ENCODE data around the gene TRAPPC1.

The TRAPPC1 gene

DNA sequence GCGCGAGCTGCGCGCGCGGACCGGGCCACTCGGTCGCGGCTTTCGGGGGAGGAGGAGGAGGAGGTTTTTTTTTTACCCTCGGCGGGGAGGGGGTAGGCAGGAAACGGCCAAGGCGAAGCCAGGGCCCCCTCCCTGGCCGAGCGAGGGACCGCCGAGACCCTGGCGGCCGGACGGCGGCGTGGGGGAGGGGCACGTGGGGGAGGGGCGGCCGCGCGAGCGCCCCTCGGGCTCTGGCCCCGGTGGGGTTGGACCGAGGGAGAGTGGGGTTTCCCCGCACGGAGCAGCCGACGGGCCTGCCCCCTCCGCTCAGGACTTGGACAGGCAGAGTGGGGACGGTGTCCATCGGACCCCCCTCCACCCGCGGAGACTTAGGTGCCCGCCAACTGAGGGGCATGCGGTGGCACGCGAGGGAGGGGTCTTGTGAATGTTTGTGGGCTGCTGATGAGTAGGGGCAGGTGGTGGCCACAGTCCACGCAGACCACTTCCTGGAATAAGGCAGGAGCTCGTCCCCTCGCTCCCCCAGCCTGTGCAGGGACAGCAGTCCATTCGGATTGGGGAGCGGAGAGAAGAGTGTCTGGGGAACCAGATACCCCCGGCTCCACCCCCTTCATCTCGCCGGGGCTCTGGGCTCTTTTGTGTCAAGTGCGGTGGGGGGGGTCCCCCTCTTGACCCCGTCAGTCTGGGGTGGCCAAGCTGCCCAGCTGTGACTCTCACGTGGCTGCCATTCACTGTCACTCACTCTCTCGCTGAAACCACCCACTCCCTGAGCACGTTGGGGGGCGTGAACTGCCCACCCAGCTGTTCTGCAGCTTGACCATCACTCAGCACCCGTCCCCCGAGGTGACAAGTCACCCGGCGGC, 46.1 kb downstream of the TRAPPC1 start:
- Histone ChIP-seq H3K4me3 (ENCODE audit: low read length) (peak overlapping the region; percentile 56), H3K36me3 (ENCODE audit: insufficient read depth, low read length) (peaks cover 7% of the 10 kb centered on the region; the same call in 1 of the 2 replicates), H3K27me3 (ENCODE audit: insufficient read depth, low read length) (peaks cover 18% of the 10 kb centered on the region), H3K27ac (ENCODE audit: low read depth, low read length) (peak overlapping the region; percentile 43; the same call in 1 of the 2 replicates), H3K9ac (ENCODE audit: low read depth, low read length) (peak overlapping the region; percentile 60), H3K4me1 (ENCODE audit: insufficient read depth, low read length) (peaks cover 40% of the 10 kb centered on the region), H3K9me3 (ENCODE audit: insufficient read depth, low read depth, low read length) (no peaks in the 10 kb centered on the region)
- under 1% methylated on average over 64 of the region's 64 CpGs for WGBS

DNA sequence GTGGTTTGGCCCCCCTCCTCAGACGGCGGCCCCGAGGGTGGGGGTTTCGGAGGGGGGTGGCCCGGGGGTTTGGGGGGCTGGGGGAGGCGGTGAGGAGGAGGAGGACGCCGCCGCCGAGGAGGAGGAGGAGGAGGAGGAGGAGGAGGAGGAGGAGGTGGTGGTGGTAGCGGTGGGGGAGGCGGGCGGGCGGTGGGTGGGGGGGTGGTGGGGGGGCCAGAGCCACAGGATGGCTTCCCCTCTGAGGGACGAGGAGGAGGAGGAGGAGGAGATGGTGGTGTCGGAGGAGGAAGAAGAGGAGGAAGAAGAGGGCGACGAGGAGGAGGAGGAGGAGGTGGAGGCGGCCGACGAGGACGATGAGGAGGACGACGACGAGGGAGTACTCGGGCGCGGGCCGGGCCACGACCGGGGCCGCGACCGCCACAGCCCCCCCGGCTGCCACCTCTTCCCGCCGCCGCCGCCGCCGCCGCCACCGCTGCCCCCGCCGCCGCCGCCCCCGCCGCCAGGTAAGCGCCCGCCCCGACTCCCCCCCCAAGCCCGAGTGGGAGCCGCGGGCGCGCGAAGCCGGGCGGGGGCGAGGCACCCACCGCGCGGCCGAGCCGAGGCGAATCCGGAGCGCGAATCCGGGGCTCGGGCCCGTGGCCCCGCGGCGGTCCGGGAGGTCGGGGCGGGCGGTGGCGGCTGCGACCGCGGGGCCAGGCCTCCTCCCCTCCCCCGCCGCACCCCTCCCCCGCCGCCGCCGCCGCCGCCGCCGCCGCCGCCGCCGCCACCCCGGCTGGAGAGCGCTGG, 47.0 kb downstream of the TRAPPC1 start:
- 0 out of 2 replicates have a peak overlapping the region, but pooled peaks have one; percentile 60 for H3K9ac ChIP-seq (ENCODE audit: low read depth, low read length)
- H3K4me3 ChIP-seq (ENCODE audit: low read length) = peak overlapping the region; percentile 56

DNA sequence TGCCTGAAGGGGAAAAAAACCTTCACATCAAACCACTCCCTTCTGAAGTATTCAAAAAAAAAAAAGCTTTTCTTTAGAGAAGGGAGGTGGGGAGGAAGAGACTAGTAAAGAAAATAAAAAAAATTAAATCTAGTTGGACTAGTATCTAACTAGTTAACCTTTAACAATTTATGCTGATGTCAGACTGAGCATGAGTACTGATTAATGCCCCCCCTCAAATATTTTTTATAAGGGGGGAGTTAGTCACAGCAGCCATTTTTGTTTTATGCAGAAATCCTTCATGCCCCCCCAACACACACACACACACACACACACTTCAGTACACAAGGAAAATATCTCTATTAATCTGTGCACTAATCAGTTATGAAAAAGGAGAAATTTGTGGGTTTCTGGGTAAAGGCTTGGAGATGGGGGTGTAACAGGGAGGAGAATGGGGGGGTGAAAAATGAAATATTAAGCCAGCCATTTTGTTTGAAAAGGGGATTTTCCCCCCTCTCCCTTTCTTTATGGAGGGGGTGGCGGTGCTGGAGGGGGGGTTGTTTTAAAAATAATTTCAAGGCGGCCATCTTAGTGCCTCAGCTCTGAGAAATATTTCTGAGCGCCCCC, 47.9 kb downstream of the TRAPPC1 start:
- no peaks in the 10 kb centered on the region for H3K9me3 ChIP-seq (ENCODE audit: insufficient read depth, low read depth, low read length)
- H3K36me3 ChIP-seq (ENCODE audit: insufficient read depth, low read length) = peaks cover 14% of the 10 kb centered on the region
- H3K27me3 ChIP-seq (ENCODE audit: insufficient read depth, low read length) = peaks cover 18% of the 10 kb centered on the region
- H3K27ac ChIP-seq (ENCODE audit: low read depth, low read length) = no peak overlapping the region
- H3K4me1 ChIP-seq (ENCODE audit: insufficient read depth, low read length) = peaks cover 31% of the 10 kb centered on the region
- peak overlapping the region; percentile 35 for H3K4me3 ChIP-seq (ENCODE audit: low read length)
- no CpG with 5 or more reads among the region's 3 CpGs for WGBS
- no peak overlapping the region for H3K9ac ChIP-seq (ENCODE audit: low read depth, low read length)

More for the DNA sequence above, 47.0 kb downstream of the TRAPPC1 start:
- H3K4me1 ChIP-seq (ENCODE audit: insufficient read depth, low read length) = peaks cover 40% of the 10 kb centered on the region
- WGBS = under 1% methylated on average over 61 of the region's 100 CpGs
- H3K27ac ChIP-seq (ENCODE audit: low read depth, low read length) = no peak overlapping the region; the same call in 1 of the 2 replicates
- H3K9me3 ChIP-seq (ENCODE audit: insufficient read depth, low read depth, low read length) = no peaks in the 10 kb centered on the region
- peaks cover 18% of the 10 kb centered on the region for H3K27me3 ChIP-seq (ENCODE audit: insufficient read depth, low read length)
- H3K36me3 ChIP-seq (ENCODE audit: insufficient read depth, low read length) = peaks cover 9% of the 10 kb centered on the region; the same call in 1 of the 2 replicates

DNA sequence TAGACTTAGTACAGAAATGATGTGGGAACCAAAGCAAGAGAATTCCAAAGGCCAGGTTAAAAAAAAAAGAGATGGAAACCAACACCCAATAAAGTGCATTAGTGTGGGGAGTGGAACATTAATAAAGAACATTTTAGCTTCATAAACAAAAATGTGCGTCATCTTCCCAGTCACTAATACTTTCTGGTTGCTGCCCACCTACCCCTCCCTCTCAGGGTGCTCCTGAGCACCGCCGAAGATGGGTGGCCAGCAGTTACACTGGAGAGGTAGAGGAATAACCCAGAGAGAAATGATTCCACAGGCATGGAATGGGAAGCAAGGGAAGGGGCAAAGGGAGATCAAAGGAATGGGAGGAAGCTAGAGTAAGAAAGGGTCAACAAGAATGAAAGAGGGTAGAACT, 49.1 kb downstream of the TRAPPC1 start:
- Histone ChIP-seq H3K36me3 (ENCODE audit: insufficient read depth, low read length) (peaks cover 18% of the 10 kb centered on the region), H3K27ac (ENCODE audit: low read depth, low read length) (no peak overlapping the region), H3K4me3 (ENCODE audit: low read length) (no peak overlapping the region), H3K9me3 (ENCODE audit: insufficient read depth, low read depth, low read length) (no peaks in the 10 kb centered on the region), H3K4me1 (ENCODE audit: insufficient read depth, low read length) (peaks cover 21% of the 10 kb centered on the region; the same call in 1 of the 2 replicates), H3K27me3 (ENCODE audit: insufficient read depth, low read length) (peaks cover 18% of the 10 kb centered on the region), H3K9ac (ENCODE audit: low read depth, low read length) (no peak overlapping the region)
- 92% methylated on average over 3 of the region's 3 CpGs for WGBS

DNA sequence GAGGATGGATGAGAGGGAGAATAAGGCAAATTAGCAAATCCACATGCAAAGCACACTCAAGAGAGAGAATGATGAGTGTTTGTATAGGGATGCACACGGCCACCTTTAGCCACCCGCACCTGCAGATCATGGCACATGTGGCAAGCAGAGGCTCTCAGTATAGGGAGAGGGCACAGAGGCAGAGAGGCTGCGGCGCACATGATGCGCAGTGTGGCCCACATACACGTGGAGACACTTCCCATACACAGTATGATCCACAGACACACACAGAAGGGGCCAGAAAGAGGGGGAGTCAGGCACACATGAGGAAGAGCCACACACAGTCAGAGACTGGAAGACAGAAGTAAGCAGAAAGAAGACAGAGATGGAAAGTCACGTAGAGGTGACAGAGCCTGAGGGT, 49.7 kb downstream of the TRAPPC1 start:
- Histone ChIP-seq H3K9ac (ENCODE audit: low read depth, low read length) (no peak overlapping the region), H3K27ac (ENCODE audit: low read depth, low read length) (no peak overlapping the region), H3K9me3 (ENCODE audit: insufficient read depth, low read depth, low read length) (no peaks in the 10 kb centered on the region), H3K4me3 (ENCODE audit: low read length) (no peak overlapping the region), H3K36me3 (ENCODE audit: insufficient read depth, low read length) (peaks cover 22% of the 10 kb centered on the region), H3K4me1 (ENCODE audit: insufficient read depth, low read length) (peaks cover 17% of the 10 kb centered on the region; the same call in 1 of the 2 replicates), H3K27me3 (ENCODE audit: insufficient read depth, low read length) (peaks cover 16% of the 10 kb centered on the region)
- 93% methylated on average over 7 of the region's 7 CpGs for WGBS

DNA sequence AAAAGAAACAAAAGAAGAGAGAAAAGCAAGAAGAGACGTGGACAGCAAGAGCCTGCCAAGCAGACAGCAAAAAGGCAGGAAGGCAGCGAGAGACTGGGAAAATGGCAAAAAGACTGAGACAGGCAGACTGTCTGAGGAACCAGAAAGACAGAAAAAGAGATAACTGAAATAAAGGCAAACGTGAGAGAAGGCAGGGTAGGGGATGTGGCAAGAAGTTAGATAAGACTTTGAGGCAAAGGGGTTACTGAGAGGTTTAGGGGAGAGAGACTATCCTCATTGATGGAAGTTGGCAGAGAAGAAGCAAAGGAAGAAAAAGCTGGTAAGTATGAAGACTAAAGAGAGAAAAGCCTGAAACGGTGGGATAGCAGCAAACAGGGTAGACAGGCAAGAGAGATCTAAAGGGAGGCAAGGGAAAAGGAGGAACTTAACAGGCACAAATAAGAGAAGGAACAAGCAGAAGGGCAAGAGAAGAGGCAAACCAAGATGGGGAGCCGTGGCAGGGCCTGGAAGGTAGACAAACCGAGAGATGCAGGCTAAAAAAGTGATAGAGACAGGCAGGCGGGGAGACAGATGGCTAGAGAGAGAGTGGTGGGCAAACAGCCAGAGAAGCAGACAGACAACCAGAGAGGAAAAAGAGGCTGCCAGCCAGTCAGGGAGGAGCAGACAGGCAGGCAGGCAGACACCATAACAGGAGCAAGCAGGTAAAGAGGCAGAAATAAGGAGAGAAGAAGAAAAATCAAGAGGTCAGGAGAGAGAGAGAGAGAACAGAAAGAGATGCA, 50.3 kb downstream of the TRAPPC1 start:
- WGBS = 89% methylated on average over 7 of the region's 7 CpGs
- Histone ChIP-seq H3K4me1 (ENCODE audit: insufficient read depth, low read length) (peaks cover 14% of the 10 kb centered on the region; the same call in 1 of the 2 replicates), H3K36me3 (ENCODE audit: insufficient read depth, low read length) (peaks cover 22% of the 10 kb centered on the region), H3K9ac (ENCODE audit: low read depth, low read length) (no peak overlapping the region), H3K27me3 (ENCODE audit: insufficient read depth, low read length) (peaks cover 10% of the 10 kb centered on the region), H3K9me3 (ENCODE audit: insufficient read depth, low read depth, low read length) (no peaks in the 10 kb centered on the region), H3K27ac (ENCODE audit: low read depth, low read length) (no peak overlapping the region), H3K4me3 (ENCODE audit: low read length) (no peak overlapping the region)
